ENCODE data around the gene STRN4. TPM values are rescaled to one million over a fixed set of nuclear protein-coding genes. Genes with fewer than 3 reads are reported as not detected.
A peak's percentile ranks its signal among the peaks of the same experiment; 100 is the strongest.

Gene STRN4
- total RNA-seq, 1 experiment from 2014 or later, result 143 TPM

GRCh38 chr19:46739290-46739771 is 6.9 kb downstream of the STRN4 start:
- no peak for DNase-seq
- Histone ChIP-seq H3K9me3 (ENCODE audit: control insufficient read depth, low read depth, low read length) (no peaks in the 10 kb centered on the region), H2AFZ (ENCODE audit: low read length) (no peak overlapping the region), H3K4ac (ENCODE audit: low read depth, low read length) (no peak overlapping the region), H2AK5ac (ENCODE audit: insufficient read length, low read length) (no peak overlapping the region), H3K9ac (ENCODE audit: extremely low read depth, insufficient read length, low read length) (no peak overlapping the region), H3K27ac (ENCODE audit: insufficient read length, low read depth, low read length) (no peak overlapping the region), H4K91ac (ENCODE audit: insufficient read length, low read depth, low read length) (no peak overlapping the region), H4K5ac (ENCODE audit: insufficient read length, low read depth, low read length) (no peak overlapping the region), H3T11ph (ENCODE audit: low read length) (no peak overlapping the region), H3K27me3 (ENCODE audit: insufficient read depth, low read length) (no peaks in the 10 kb centered on the region), H2BK120ac (ENCODE audit: low read depth, low read length, poor library complexity, severe bottlenecking) (no peak overlapping the region), H4K20me1 (ENCODE audit: control insufficient read depth, insufficient read depth, insufficient read length) (no peaks in the 10 kb centered on the region), H2BK5ac (ENCODE audit: insufficient read length, low read length) (no peak overlapping the region), H3K14ac (ENCODE audit: insufficient read depth, low read length) (no peak overlapping the region), H2BK12ac (ENCODE audit: insufficient read length, low read depth, low read length) (no peak overlapping the region), H3K56ac (ENCODE audit: insufficient read length, low read depth, low read length) (no peak overlapping the region), H3K79me2 (ENCODE audit: insufficient read depth, low read length) (peaks cover 39% of the 10 kb centered on the region), H2BK20ac (ENCODE audit: low read depth, low read length, poor library complexity, severe bottlenecking) (no peak overlapping the region), H3K23ac (ENCODE audit: insufficient read length, low read depth, low read length) (no peak overlapping the region), H4K8ac (replicated peaks; ENCODE audit: insufficient read length, low read depth, low read length) (no peak overlapping the region), H3K79me1 (ENCODE audit: insufficient read depth, low read depth, low read length, poor library complexity, severe bottlenecking) (peaks cover 3% of the 10 kb centered on the region), H3K23me2 (ENCODE audit: insufficient read length, low read depth, low read length, poor library complexity, severe bottlenecking) (no peaks in the 10 kb centered on the region), H3K4me1 (ENCODE audit: insufficient read depth, low read length) (0 out of 2 replicates have a peak, but pooled peaks cover 3% of the 10 kb centered on the region), H3K4me2 (ENCODE audit: insufficient read depth, insufficient read length, low read length) (no peak overlapping the region), H3K18ac (ENCODE audit: insufficient read length, low read depth, low read length) (no peak overlapping the region), H2BK15ac (ENCODE audit: low read depth, low read length) (no peak overlapping the region)
- Mint-ChIP-seq H3K27me3 (ENCODE audit: low read depth) (no peaks in the 10 kb centered on the region), H3K4me3 (no peak overlapping the region; a peak in 2 of 5 replicates), H3K4me1 (peaks cover 26 to 33% of the 10 kb centered on the region in 2 experiments), H3K36me3 (ENCODE audit: insufficient read depth in 1 of 3, low read depth in 3 of 3) (peaks cover 22 to 69% (median 55%) of the 10 kb centered on the region in 3 experiments; a peak in 6 of 7 replicates), H3K27ac (peak overlapping the region; percentile 66 to 72 (median 72); a peak in 6 of 7 replicates), H3K9me3 (no peaks in the 10 kb centered on the region)
- WGBS (ENCODE audit: extremely low coverage, insufficient read length, low lambda C conversion rate), result no CpG with 5 or more reads among the region's 14 CpGs
- TF ChIP-seq CTCF (conservative IDR thresholded peaks at IDR 0.05), result no peak
